Measurements from ENCODE around the gene ADGRG7. TPM values are rescaled to one million over a fixed set of nuclear protein-coding genes. Genes with fewer than 3 reads are reported as not detected.

ADGRG7 gene
- total and polyA plus RNA-seq, 2 of the 13 experiments (the other 11 are each of a cell fraction or from before 2014, with no cell fraction given) = not detected

GRCh38 chr3:100709842-100710260 is 100.5 kb downstream of the ADGRG7 start (continued):
- TF ChIP-seq AGO2 (optimal IDR thresholded peaks at IDR 0.05; ENCODE audit: low read depth, low read length) (no peak), PCBP1 (IDR thresholded peaks at IDR 0.05; ENCODE audit: borderline replicate concordance, low read depth, low read length) (peak; percentile 86; the same call in 1 of the 2 replicates), ZNF558 (CRISPR knock-in tag; IDR thresholded peaks at IDR 0.05; ENCODE audit: borderline replicate concordance) (no peak; the same call in 1 of the 2 replicates), ZBTB33 (CRISPR knock-in tag; IDR thresholded peaks at IDR 0.05) (no peak), FOXA1 (IDR thresholded peaks at IDR 0.05) (no peak), FOXA1 (CRISPR knock-in tag; IDR thresholded peaks at IDR 0.05) (no peak), MYC (CRISPR knock-in tag; IDR thresholded peaks at IDR 0.05; ENCODE audit: borderline replicate concordance) (no peak), HMGXB4 (CRISPR knock-in tag; IDR thresholded peaks at IDR 0.05; ENCODE audit: borderline replicate concordance in 1 of 2, low read depth in 1 of 2) (0 out of 4 replicates have a peak, but pooled peaks of 1 of the 2 experiments have one; percentile 23), ZNF251 (CRISPR knock-in tag; IDR thresholded peaks at IDR 0.05) (no peak), ZNF460 (CRISPR knock-in tag; IDR thresholded peaks at IDR 0.05; ENCODE audit: borderline replicate concordance) (no peak), MEIS1 (CRISPR knock-in tag; IDR thresholded peaks at IDR 0.05; ENCODE audit: borderline replicate concordance) (no peak), SUZ12 (IDR thresholded peaks at IDR 0.05; ENCODE audit: low read depth, low read length) (no peak), PHF21A (CRISPR knock-in tag; IDR thresholded peaks at IDR 0.05) (no peak), ISL2 (CRISPR knock-in tag; IDR thresholded peaks at IDR 0.05) (no peak), SALL2 (CRISPR knock-in tag; IDR thresholded peaks at IDR 0.05) (no peak), FOSL2 (CRISPR knock-in tag; IDR thresholded peaks at IDR 0.05) (no peak), ZFP36L1 (CRISPR knock-in tag; IDR thresholded peaks at IDR 0.05) (no peak), PRPF4 (IDR thresholded peaks at IDR 0.05; ENCODE audit: low read depth, low read length, poor library complexity, severe bottlenecking) (peak; percentile 38), PHF20 (CRISPR knock-in tag; IDR thresholded peaks at IDR 0.05) (no peak), PHB2 (IDR thresholded peaks at IDR 0.05; ENCODE audit: partially characterized antibody) (no peak), PHF5A (CRISPR knock-in tag; IDR thresholded peaks at IDR 0.05; ENCODE audit: low read depth, unreplicated experiment) (no peak), SYNCRIP (IDR thresholded peaks at IDR 0.05; ENCODE audit: insufficient read depth, low read depth, low read length) (no peak), ZNF678 (CRISPR knock-in tag; IDR thresholded peaks at IDR 0.05) (peak; percentile 1; the same call in 1 of the 2 replicates), CHD4 (IDR thresholded peaks at IDR 0.05; ENCODE audit: borderline replicate concordance, low read length) (no peak)
- TF ChIP-seq, protein P1, sequence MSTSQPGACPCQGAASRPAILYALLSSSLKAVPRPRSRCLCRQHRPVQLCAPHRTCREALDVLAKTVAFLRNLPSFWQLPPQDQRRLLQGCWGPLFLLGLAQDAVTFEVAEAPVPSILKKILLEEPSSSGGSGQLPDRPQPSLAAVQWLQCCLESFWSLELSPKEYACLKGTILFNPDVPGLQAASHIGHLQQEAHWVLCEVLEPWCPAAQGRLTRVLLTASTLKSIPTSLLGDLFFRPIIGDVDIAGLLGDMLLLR (CRISPR knock-in tag; IDR thresholded peaks at IDR 0.05) = no peak
- TF ChIP-seq, protein P2, sequence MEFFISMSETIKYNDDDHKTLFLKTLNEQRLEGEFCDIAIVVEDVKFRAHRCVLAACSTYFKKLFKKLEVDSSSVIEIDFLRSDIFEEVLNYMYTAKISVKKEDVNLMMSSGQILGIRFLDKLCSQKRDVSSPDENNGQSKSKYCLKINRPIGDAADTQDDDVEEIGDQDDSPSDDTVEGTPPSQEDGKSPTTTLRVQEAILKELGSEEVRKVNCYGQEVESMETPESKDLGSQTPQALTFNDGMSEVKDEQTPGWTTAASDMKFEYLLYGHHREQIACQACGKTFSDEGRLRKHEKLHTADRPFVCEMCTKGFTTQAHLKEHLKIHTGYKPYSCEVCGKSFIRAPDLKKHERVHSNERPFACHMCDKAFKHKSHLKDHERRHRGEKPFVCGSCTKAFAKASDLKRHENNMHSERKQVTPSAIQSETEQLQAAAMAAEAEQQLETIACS (CRISPR knock-in tag; IDR thresholded peaks at IDR 0.05) = no peak
